Measurements from ENCODE around the gene ADCY2. TPM values are rescaled to one million over a fixed set of nuclear protein-coding genes. Genes with fewer than 3 reads are reported as not detected.

The ADCY2 gene
- total RNA-seq, 1 experiment from 2014 or later, result 0.34 TPM

- H3K36me3 ChIP-seq (ENCODE audit: insufficient read depth, low read length, poor library complexity, severe bottlenecking), result no peaks in the 10 kb centered on the region
- peaks cover 23% of the 10 kb centered on the region for H3K27me3 ChIP-seq (replicated peaks; ENCODE audit: insufficient read depth, low read depth, low read length, poor library complexity)
- BruUV-seq (replicated peaks), result no TSS peak
- no peaks in the 10 kb centered on the region for H3K4me1 ChIP-seq (ENCODE audit: insufficient read depth, low read length, poor library complexity, severe bottlenecking)
- no peak overlapping the region for H3K4me3 ChIP-seq (ENCODE audit: low read depth, low read length, poor library complexity, severe bottlenecking)
- no peaks in the 10 kb centered on the region for H3K9me3 ChIP-seq (ENCODE audit: low read depth, low read length, poor library complexity, severe bottlenecking)
- ChIA-PET POLR2A (ENCODE audit: low non-redundant PET) (no interaction called here), CTCF (no interaction called here)
- intact Hi-C loops (cut with micrococcal nuclease; ENCODE audit: unreplicated experiment), result no loop called here
- DNase-seq (ENCODE audit: low spot score), result no peak
- H3K27ac ChIP-seq (ENCODE audit: low read depth, low read length, poor library complexity, severe bottlenecking), result no peak overlapping the region
- no peak for TF ChIP-seq EZH2 (IDR thresholded peaks at IDR 0.05; ENCODE audit: borderline replicate concordance, low read depth, low read length, poor library complexity, severe bottlenecking)
- no peak for TF ChIP-seq CTCF (conservative IDR thresholded peaks at IDR 0.05; ENCODE audit: low read depth, low read length)
These were observed 429.1 kb downstream of the ADCY2 start for GRCh38 chr5:7824995-7825394.

GRCh38 chr5:7825630-7826029, 429.7 kb downstream of the ADCY2 start:
- DNase-seq (ENCODE audit: low spot score), result no peak
- Histone ChIP-seq H3K4me1 (ENCODE audit: insufficient read depth, low read length, poor library complexity, severe bottlenecking) (no peaks in the 10 kb centered on the region), H3K27me3 (replicated peaks; ENCODE audit: insufficient read depth, low read depth, low read length, poor library complexity) (peaks cover 23% of the 10 kb centered on the region), H3K9me3 (ENCODE audit: low read depth, low read length, poor library complexity, severe bottlenecking) (no peaks in the 10 kb centered on the region), H3K4me3 (ENCODE audit: low read depth, low read length, poor library complexity, severe bottlenecking) (no peak overlapping the region), H3K27ac (ENCODE audit: low read depth, low read length, poor library complexity, severe bottlenecking) (no peak overlapping the region), H3K36me3 (ENCODE audit: insufficient read depth, low read length, poor library complexity, severe bottlenecking) (no peaks in the 10 kb centered on the region)
- intact Hi-C loops (cut with micrococcal nuclease; ENCODE audit: unreplicated experiment), result no loop called here
- BruUV-seq (replicated peaks), result no TSS peak
- CTCF ChIA-PET, result no interaction called here
- TF ChIP-seq EZH2 (IDR thresholded peaks at IDR 0.05; ENCODE audit: borderline replicate concordance, low read depth, low read length, poor library complexity, severe bottlenecking), result no peak
- TF ChIP-seq CTCF (conservative IDR thresholded peaks at IDR 0.05; ENCODE audit: low read depth, low read length), result no peak
- POLR2A ChIA-PET (ENCODE audit: low non-redundant PET), result no interaction called here

GRCh38 chr5:7827610-7828009, 431.7 kb downstream of the ADCY2 start:
- intact Hi-C loops (cut with micrococcal nuclease; ENCODE audit: unreplicated experiment), result no loop called here
- Histone ChIP-seq H3K27me3 (replicated peaks; ENCODE audit: insufficient read depth, low read depth, low read length, poor library complexity) (peaks cover 18% of the 10 kb centered on the region), H3K9me3 (ENCODE audit: low read depth, low read length, poor library complexity, severe bottlenecking) (no peaks in the 10 kb centered on the region), H3K27ac (ENCODE audit: low read depth, low read length, poor library complexity, severe bottlenecking) (no peak overlapping the region), H3K4me1 (ENCODE audit: insufficient read depth, low read length, poor library complexity, severe bottlenecking) (no peaks in the 10 kb centered on the region), H3K4me3 (ENCODE audit: low read depth, low read length, poor library complexity, severe bottlenecking) (no peak overlapping the region), H3K36me3 (ENCODE audit: insufficient read depth, low read length, poor library complexity, severe bottlenecking) (no peaks in the 10 kb centered on the region)
- TF ChIP-seq EZH2 (IDR thresholded peaks at IDR 0.05; ENCODE audit: borderline replicate concordance, low read depth, low read length, poor library complexity, severe bottlenecking) (no peak), CTCF (conservative IDR thresholded peaks at IDR 0.05; ENCODE audit: low read depth, low read length) (peak; percentile 45; the same call in 1 of the 2 replicates)
- ChIA-PET POLR2A (ENCODE audit: low non-redundant PET) (no interaction called here), CTCF (interaction anchor here (0.6 kb wide), 1 partner anchor 47 kb away, joined by 3 read pairs; no protein-coding TSS in a partner anchor)
- BruUV-seq (replicated peaks), result no TSS peak
- DNase-seq (ENCODE audit: low spot score), result peak; percentile 25
